Testis (tissue), 2 donors: ENCODE measurements around the gene TPCN1.

ENCODE experiments used
- CTCF ChIP-seq, 3 experiments: fragments of 450-650 bp in 2 of 3; fragments of 200-600 bp in 1 of 3; sonication (generic) in 1 of 3; IDR thresholded peaks; one replicate each; pipeline ENCODE4 v1.5.1; 2016 to 2019; ENCODE audit warnings: antibody characterized with exemption in 3 of 3, mild to moderate bottlenecking in 2 of 3, moderate library complexity in 1 of 3
- POLR2A ChIP-seq: fragments of 450-650 bp; IDR thresholded peaks from one replicate; pipeline ENCODE4 v1.6.1; 2017; ENCODE audit warnings: antibody characterized with exemption, mild to moderate bottlenecking, moderate library complexity

- no peak for TF ChIP-seq CTCF (IDR thresholded peaks at IDR 0.05)
- no peak for TF ChIP-seq POLR2A
Observed at GRCh38 chr12:113287146-113287898, 66.1 kb downstream of the TPCN1 start.
